Parathyroid adenoma (tissue), 2 donors: ENCODE measurements around the gene ZMIZ1.

Experiments used
- H2AFZ ChIP-seq: fragments of 300-600 bp; sonication (generic); one replicate; pipeline ENCODE4 v1.7.0; 2017; ENCODE audit warnings: antibody characterized with exemption, mild to moderate bottlenecking
- H3K27ac ChIP-seq: fragments of 300-600 bp; sonication (generic); one replicate; pipeline ENCODE4 v1.7.0; 2017
- H3K27me3 ChIP-seq: fragments of 300-600 bp; sonication (generic); one replicate; pipeline ENCODE4 v1.7.0; 2017; ENCODE audit warnings: low read length; ENCODE audit not compliant: control insufficient read depth, insufficient read depth
- H3K36me3 ChIP-seq: fragments of 300-600 bp; sonication (generic); one replicate; pipeline ENCODE4 v1.7.0; 2017; ENCODE audit warnings: low read length; ENCODE audit not compliant: control insufficient read depth, insufficient read depth
- H3K4me1 ChIP-seq: fragments of 300-600 bp; sonication (generic); one replicate; pipeline ENCODE4 v1.7.0; 2017; ENCODE audit warnings: control low read depth
- H3K4me2 ChIP-seq: fragments of 300-600 bp; sonication (generic); one replicate; pipeline ENCODE4 v1.7.0; 2017; ENCODE audit warnings: low read length
- H3K4me3 ChIP-seq: fragments of 300-600 bp; sonication (generic); one replicate; pipeline ENCODE4 v1.7.0; 2017; ENCODE audit warnings: low read depth, low read length
- H3K79me2 ChIP-seq: fragments of 300-600 bp; sonication (generic); one replicate; pipeline ENCODE4 v1.7.0; 2017; ENCODE audit warnings: control low read depth
- H3K9ac ChIP-seq: fragments of 300-600 bp; sonication (generic); one replicate; pipeline ENCODE4 v1.7.0; 2017; ENCODE audit warnings: mild to moderate bottlenecking
- H3K9me3 ChIP-seq: fragments of 300-600 bp; sonication (generic); one replicate; pipeline ENCODE4 v1.7.0; 2017; ENCODE audit warnings: low read length; ENCODE audit not compliant: control insufficient read depth
- TF ChIP-seq, protein P1 (sequence below): fragments of 300-600 bp; sonication (generic); IDR thresholded peaks from one replicate; pipeline ENCODE4 v1.7.0; 2017; ENCODE audit warnings: antibody characterized with exemption, mild to moderate bottlenecking
- donor health status: primary hyperparathyroidism.

ZMIZ1 gene

DNA sequence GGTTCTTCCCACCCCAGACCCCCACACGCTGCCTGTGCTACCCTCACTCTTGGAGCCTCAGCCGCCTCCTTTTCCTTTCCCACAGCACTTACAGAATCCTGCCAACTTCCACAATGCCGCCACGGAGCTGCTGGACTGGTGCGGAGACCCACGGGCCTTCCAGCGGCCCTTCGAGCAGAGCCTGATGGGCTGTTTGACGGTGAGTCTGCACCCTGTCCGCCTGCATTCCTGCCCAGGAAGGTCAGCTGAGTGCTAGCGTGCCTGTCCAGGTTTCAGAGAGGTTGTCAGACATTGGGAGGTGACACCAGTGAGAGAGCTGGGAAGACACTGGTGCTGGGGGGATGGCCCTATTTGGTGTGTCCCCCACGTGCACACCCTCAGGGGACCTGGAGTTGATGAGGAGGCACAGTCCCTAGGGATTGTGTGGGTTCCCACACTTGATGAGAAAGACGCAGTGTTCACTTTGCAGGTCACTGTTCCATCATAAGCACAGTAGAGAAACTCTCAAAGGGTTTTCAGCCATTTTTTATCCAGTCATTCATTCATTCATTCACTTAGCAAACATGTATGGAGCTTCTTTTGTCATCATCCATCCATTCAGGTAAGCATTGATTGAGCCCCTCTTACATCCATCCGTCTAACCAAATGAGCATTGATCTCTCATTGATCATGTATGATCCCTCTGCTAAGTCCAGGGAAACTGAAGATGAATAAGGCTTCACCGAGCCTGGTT is 139.7 kb downstream of the ZMIZ1 start:
- no peaks in the 10 kb centered on the region for H3K27me3 ChIP-seq
- H3K36me3 ChIP-seq = no peaks in the 10 kb centered on the region
- H2AFZ ChIP-seq = no peak overlapping the region
- H3K27ac ChIP-seq = no peak overlapping the region
- peaks cover 17% of the 10 kb centered on the region for H3K79me2 ChIP-seq
- no peak overlapping the region for H3K9ac ChIP-seq
- H3K4me2 ChIP-seq = no peak overlapping the region
- H3K4me3 ChIP-seq = no peak overlapping the region
- TF ChIP-seq, protein P1, sequence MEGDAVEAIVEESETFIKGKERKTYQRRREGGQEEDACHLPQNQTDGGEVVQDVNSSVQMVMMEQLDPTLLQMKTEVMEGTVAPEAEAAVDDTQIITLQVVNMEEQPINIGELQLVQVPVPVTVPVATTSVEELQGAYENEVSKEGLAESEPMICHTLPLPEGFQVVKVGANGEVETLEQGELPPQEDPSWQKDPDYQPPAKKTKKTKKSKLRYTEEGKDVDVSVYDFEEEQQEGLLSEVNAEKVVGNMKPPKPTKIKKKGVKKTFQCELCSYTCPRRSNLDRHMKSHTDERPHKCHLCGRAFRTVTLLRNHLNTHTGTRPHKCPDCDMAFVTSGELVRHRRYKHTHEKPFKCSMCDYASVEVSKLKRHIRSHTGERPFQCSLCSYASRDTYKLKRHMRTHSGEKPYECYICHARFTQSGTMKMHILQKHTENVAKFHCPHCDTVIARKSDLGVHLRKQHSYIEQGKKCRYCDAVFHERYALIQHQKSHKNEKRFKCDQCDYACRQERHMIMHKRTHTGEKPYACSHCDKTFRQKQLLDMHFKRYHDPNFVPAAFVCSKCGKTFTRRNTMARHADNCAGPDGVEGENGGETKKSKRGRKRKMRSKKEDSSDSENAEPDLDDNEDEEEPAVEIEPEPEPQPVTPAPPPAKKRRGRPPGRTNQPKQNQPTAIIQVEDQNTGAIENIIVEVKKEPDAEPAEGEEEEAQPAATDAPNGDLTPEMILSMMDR = no peak
- H3K9me3 ChIP-seq = no peaks in the 10 kb centered on the region
- peaks cover 7% of the 10 kb centered on the region for H3K4me1 ChIP-seq

DNA sequence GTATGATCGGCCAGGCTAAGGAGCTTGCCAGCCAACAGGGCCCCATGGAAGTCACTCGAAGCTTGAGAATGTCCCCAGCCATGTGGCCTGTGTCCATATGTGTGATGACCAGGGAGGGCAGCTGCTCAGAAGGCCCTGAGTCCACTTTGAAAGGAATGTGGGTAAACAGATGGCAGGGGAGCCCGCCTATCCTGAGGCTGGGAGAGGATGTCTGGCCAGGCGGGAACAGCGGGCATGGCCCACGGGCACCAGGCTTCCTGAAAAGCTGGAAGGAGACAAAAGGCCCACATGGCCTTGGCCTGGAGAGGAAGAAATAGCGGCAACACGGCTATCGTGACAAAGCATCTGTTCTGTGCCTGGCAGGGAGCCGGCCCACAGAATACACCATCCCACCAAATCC is 140.6 kb downstream of the ZMIZ1 start:
- Histone ChIP-seq H3K4me1 (no peaks in the 10 kb centered on the region), H3K36me3 (no peaks in the 10 kb centered on the region), H2AFZ (no peak overlapping the region), H3K27ac (no peak overlapping the region), H3K27me3 (no peaks in the 10 kb centered on the region), H3K9ac (no peak overlapping the region), H3K79me2 (peaks cover 17% of the 10 kb centered on the region), H3K9me3 (no peaks in the 10 kb centered on the region), H3K4me3 (no peak overlapping the region), H3K4me2 (no peak overlapping the region)
- TF ChIP-seq, protein P1 = no peak

DNA sequence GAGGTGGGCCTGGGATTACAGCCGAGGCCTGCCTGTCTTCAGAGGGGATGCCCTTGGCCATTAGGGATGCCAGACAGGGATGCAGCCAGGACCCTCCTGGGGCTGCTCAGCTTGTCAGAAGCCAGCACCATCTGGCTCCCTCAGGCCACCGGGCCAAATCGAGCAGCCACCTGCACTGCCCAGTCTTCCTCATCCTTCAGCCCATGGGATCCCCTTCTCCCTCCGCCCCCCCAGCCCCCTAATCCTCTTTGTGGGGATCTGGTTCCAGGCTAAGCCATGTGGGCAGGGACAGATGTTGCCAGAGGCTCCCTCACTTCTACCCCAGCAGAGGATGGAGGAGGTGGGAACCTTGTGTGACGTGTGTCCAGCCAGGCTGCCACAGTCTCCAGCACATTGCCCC is 141.1 kb downstream of the ZMIZ1 start:
- peaks cover 18% of the 10 kb centered on the region for H3K79me2 ChIP-seq
- H2AFZ ChIP-seq = no peak overlapping the region
- H3K27me3 ChIP-seq = no peaks in the 10 kb centered on the region
- no peak overlapping the region for H3K4me3 ChIP-seq
- no peaks in the 10 kb centered on the region for H3K9me3 ChIP-seq
- TF ChIP-seq, protein P1 = no peak
- H3K4me1 ChIP-seq = no peaks in the 10 kb centered on the region
- H3K9ac ChIP-seq = no peak overlapping the region
- no peak overlapping the region for H3K27ac ChIP-seq
- H3K36me3 ChIP-seq = no peaks in the 10 kb centered on the region
- H3K4me2 ChIP-seq = no peak overlapping the region

DNA sequence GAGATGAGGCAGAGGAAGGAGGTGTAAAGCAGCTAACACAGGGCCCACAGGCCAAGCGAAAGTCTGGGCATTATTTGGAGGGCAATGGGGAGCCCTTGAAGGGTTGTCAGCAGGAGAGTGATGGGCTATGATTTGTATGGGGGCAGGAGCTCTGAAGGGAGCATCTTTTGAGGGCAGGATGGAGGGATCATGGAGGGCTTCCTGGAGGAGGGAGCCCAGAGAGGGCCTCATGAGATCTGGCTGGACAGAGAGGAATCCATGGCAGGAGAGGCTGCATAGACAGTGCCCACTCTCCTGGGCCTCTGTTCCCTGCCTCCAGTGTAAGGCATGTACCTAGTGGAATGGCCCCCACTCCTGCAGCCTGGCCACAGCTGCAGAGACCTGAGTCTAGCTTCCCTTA is 141.9 kb downstream of the ZMIZ1 start:
- Histone ChIP-seq H3K4me1 (no peaks in the 10 kb centered on the region), H3K79me2 (peaks cover 20% of the 10 kb centered on the region), H3K27me3 (no peaks in the 10 kb centered on the region), H3K27ac (no peak overlapping the region), H3K4me3 (no peak overlapping the region), H2AFZ (no peak overlapping the region), H3K36me3 (no peaks in the 10 kb centered on the region), H3K9ac (no peak overlapping the region), H3K9me3 (no peaks in the 10 kb centered on the region), H3K4me2 (no peak overlapping the region)
- TF ChIP-seq, protein P1 = no peak

DNA sequence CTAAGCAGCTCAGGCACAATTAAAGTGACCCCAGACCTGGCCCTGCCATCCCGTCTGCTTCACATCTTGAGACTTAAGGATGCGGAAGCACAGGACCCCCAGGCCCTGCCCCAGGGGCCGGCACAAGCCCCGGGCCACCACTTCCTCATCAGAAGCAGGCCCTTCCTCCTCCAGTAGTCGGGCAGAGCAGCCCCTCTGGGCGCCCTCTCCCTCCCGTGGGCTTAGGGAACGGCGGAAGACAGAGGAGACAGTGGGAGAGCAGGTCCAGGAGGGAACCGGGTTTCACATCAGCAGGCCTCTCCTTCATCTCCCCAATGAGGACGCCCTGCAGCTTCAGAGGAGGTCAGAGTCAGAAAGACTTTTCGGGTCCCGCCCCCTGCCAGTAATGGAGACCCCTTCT is 142.8 kb downstream of the ZMIZ1 start:
- Histone ChIP-seq H3K4me2 (no peak overlapping the region), H3K27ac (no peak overlapping the region), H2AFZ (no peak overlapping the region), H3K79me2 (peaks cover 20% of the 10 kb centered on the region), H3K36me3 (no peaks in the 10 kb centered on the region), H3K4me3 (no peak overlapping the region), H3K9me3 (no peaks in the 10 kb centered on the region), H3K9ac (no peak overlapping the region), H3K4me1 (no peaks in the 10 kb centered on the region), H3K27me3 (no peaks in the 10 kb centered on the region)
- TF ChIP-seq, protein P1 = no peak
